KG1 (cell line): ENCODE data around the gene ZNF652.
"Not testable (repeated sequence)": the region's sequence is repeated elsewhere in the genome, so short reads cannot be mapped to it uniquely, and the experiment has no call there.

Source experiments
- DNase-seq: peaks from one replicate; lab custom pipeline; 2025; lab: John Stamatoyannopoulos, UW

The ZNF652 gene

DNA sequence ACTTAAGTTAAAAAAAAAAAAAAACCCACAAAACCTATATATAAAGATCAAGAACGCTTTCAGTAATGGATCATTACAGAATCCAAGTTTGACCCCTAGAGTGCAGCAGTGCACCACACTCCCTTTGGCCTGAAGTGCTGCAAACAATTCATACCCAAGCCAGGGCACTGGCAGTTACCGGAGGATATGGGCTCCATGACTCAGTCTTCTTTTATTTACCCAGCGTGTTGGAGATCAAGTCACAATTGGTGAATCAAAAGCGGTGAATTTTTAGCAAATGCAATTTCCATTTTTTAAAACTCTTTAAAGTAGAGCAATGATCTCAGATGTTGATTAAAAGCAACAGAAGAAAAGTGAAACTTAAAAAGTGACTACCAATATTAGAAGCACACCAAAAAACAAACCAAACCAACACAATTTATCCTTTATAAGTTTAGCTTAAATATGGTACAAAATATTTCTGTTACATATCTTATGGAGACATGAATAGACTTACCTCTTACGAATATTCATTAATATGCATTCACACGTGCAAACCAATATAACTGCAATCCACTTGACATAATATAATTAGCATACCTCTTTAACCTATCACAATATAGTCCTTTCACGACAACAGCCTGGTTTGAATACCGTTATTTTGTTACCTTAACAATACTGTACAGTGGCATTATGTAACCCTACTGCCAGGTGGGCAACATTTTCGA lies 46.3 kb downstream of the ZNF652 start:
- DNase-seq = peak; percentile 50

- DNase-seq = no peak
Measured at GRCh38 chr17:49312722-49313121, 49.3 kb downstream of the ZNF652 start.

DNA sequence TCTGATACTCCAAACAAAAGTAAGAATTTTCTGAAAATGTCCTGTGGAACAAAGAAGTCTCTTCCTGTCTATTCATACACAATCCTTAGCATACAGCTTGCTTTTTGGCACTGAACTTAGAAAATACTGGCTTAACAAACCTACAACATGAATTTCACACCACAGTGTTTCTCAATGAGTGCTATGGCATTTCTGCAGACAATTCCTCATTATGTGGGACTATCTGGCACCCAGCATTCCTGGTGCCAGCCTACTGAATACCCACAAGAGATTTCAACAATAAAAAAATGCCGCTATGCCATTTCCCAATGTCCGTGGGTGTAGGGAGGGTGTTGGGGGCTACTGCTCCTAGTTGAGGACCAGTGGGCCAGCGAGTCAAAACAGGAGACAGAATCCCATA lies 62.1 kb downstream of the ZNF652 start:
- DNase-seq = no peak

DNA sequence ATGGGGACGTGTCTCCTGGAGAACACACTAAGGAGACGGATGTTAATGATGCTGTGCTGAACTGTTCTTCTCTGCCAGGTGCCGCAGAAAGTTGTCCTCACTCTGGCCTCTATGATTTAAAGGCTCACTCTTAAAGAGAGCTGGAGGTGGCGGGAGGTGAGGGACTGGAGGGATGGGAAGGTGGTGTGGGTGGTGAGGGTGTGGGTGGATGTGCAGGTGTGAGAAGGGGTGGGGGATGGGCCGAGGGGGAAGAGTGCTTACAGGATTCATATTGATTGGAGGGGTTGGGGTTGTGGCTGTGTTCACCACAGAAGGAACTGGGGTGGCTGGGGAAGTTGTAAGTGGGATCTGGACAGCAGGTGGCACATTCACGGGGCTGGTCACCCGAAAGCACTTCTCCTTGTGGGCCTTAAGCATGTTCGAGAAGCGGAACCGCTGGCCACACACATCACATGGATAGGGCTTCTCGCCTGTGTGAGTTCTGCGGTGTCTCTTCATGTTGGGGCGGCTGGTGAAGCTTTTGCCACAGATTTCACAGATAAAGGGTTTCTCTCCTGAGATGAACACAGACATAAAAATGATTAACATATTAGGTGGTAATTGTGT lies 63.6 kb downstream of the ZNF652 start:
- no peak for DNase-seq

DNA sequence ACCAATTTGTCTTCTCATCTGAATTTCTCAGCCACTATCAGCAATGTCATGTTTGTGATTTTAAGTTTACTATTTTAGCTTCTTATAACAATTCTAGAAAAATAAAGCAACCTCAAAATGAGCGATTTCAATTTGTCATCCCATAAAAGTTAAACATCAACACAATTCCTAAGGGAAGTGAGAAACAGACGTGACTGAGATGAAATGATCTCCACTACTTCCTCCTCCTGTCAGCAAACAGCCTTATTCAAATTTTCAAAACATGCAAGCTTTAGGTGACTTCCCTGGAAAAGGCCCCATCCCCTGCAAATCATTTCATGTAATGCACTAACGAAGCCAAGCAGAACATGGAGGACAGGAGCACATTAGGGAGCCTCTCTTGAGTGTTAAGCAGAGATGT lies 64.9 kb downstream of the ZNF652 start:
- DNase-seq = no peak

GRCh38 chr17:49294122-49294521 lies 67.9 kb downstream of the ZNF652 start:
- no peak for DNase-seq

- no peak for DNase-seq
Measured at GRCh38 chr17:49292901-49293300, 69.1 kb downstream of the ZNF652 start.

- DNase-seq = no peak
Measured at GRCh38 chr17:49291929-49292328, 70.1 kb downstream of the ZNF652 start.

- DNase-seq = peak; percentile 20
Measured at GRCh38 chr17:49290690-49291359, 71.2 kb downstream of the ZNF652 start.

- no peak for DNase-seq
Measured at GRCh38 chr17:49288388-49288787, 73.7 kb downstream of the ZNF652 start.

DNA sequence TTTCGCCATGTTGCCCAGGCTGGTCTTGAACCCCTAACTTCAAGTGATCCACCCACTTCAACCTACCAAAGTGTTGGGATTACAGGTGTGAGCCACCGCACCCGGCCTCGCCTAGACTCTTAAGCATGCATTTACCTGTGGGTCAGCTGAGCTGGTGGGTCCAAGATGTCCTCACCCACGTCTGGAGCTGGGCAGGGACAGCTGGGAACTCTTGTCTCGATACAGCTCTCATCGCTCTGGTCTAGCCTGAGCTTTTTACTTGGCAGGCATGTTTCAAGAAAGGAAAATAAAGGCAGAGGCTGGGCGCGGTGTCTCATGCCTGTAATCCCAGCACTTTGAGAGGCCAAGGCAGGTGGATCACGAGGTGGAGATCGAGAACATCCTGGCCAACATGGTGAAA lies 74.6 kb downstream of the ZNF652 start:
- no peak for DNase-seq

GRCh38 chr17:49286261-49286973 lies 75.6 kb downstream of the ZNF652 start:
- not testable (repeated sequence) for DNase-seq

DNA sequence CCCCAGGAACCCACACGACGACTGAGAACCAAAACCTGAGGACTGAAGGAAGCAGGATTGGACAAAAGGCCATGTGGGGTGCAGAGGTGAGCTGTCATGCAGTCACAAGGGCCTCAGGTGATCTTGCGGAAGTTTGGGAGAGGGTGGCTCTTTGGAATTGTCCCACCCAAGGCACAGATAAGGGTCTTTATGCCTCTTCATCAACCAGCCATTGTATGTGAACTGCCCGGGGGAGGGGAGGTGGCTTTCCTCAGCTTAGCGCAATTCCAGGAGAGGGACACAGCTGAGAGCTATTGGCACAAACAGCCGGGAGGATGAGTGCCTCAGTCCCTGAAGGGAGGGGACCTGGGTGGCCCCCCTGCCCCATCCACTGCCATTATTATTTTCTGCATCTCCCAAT lies 76.3 kb downstream of the ZNF652 start:
- DNase-seq = no peak

- no peak for DNase-seq
Measured at GRCh38 chr17:49280918-49281317, 81.1 kb downstream of the ZNF652 start.

- no peak for DNase-seq
Measured at GRCh38 chr17:49280061-49280460, 82.0 kb downstream of the ZNF652 start.

GRCh38 chr17:49279263-49280015 lies 82.6 kb downstream of the ZNF652 start:
- not testable (repeated sequence) for DNase-seq

GRCh38 chr17:49278076-49278475 lies 84.0 kb downstream of the ZNF652 start:
- DNase-seq = no peak

- DNase-seq = no peak
Measured at GRCh38 chr17:49277638-49278037, 84.4 kb downstream of the ZNF652 start.

DNA sequence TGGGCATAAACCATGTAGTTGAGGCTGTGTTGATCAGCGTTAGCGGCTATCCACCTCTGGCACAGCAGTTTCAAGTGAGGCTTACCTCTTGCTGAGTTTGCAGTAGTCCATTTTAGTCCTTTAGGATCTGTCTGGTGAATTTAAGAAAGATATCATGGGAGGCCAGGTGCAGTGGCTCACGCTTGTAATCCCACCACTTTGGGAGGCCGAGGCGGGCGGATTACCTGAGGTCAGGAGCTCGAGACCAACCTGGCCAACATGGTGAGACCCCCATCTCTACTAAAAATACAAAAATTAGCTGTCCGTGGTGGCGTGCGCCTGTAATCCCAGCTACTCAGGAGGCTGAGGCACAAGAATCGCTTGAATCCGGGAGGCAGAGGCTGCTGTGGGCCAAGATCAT lies 86.1 kb downstream of the ZNF652 start:
- not testable (repeated sequence) for DNase-seq

GRCh38 chr17:49269356-49269755 lies 92.7 kb downstream of the ZNF652 start:
- no peak for DNase-seq

- DNase-seq = no peak
Measured at GRCh38 chr17:49267912-49268311, 94.1 kb downstream of the ZNF652 start.

DNA sequence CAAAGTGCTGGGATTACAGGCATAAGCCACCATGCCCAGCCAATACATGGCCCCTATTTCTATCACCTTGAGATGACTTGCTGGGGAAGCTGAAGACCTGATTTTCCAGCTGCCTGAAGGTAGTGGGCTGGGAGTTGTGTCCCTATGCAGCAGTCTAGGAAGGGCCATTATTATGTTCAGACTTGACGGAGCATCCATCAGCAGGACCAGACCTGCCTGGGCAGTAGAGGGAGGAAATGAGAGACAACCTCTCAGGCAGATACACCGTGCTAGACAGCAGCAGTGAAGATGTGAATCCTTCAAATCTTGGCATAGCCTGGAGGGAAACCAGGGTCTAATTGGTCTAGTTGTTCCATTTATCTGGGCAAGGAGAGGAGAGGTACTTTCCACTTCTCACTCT lies 95.8 kb downstream of the ZNF652 start:
- no peak for DNase-seq
